Measurements from ENCODE around the gene PLXNA4.

Gene PLXNA4

GRCh38 chr7:132545756-132546155, 30.5 kb downstream of the PLXNA4 start:
- no peak overlapping the region for H3K27ac Mint-ChIP-seq
- H3K27me3 Mint-ChIP-seq, result peaks cover 19% of the 10 kb centered on the region
- no peak overlapping the region for H3K4me3 Mint-ChIP-seq
- H3K9me3 Mint-ChIP-seq, result peaks cover 9% of the 10 kb centered on the region
- intact Hi-C loops (cut with micrococcal nuclease), result no loop called here
- no peaks in the 10 kb centered on the region for H3K36me3 Mint-ChIP-seq (ENCODE audit: low read depth)
- no peaks in the 10 kb centered on the region for H3K4me1 Mint-ChIP-seq (ENCODE audit: low read depth)

- intact Hi-C loops (cut with micrococcal nuclease), result no loop called here
- H3K36me3 Mint-ChIP-seq (ENCODE audit: low read depth), result no peaks in the 10 kb centered on the region
Observed at GRCh38 chr7:132544999-132545398, 31.3 kb downstream of the PLXNA4 start.

GRCh38 chr7:132544025-132544424, 32.2 kb downstream of the PLXNA4 start:
- Mint-ChIP-seq H3K9me3 (no peaks in the 10 kb centered on the region), H3K27me3 (peaks cover 16% of the 10 kb centered on the region), H3K27ac (no peak overlapping the region), H3K4me3 (no peak overlapping the region), H3K36me3 (ENCODE audit: low read depth) (no peaks in the 10 kb centered on the region), H3K4me1 (ENCODE audit: low read depth) (no peaks in the 10 kb centered on the region)
- intact Hi-C loops (cut with micrococcal nuclease), result no loop called here

More at GRCh38 chr7:132544999-132545398, 31.3 kb downstream of the PLXNA4 start:
- Mint-ChIP-seq H3K9me3 (peaks cover 2% of the 10 kb centered on the region), H3K4me3 (no peak overlapping the region), H3K27ac (no peak overlapping the region), H3K4me1 (ENCODE audit: low read depth) (no peaks in the 10 kb centered on the region), H3K27me3 (peaks cover 18% of the 10 kb centered on the region)

- H3K4me1 Mint-ChIP-seq (ENCODE audit: low read depth), result peaks cover 3% of the 10 kb centered on the region
- no peaks in the 10 kb centered on the region for H3K9me3 Mint-ChIP-seq
- H3K36me3 Mint-ChIP-seq (ENCODE audit: low read depth), result no peaks in the 10 kb centered on the region
- no peak overlapping the region for H3K4me3 Mint-ChIP-seq
- peaks cover 16% of the 10 kb centered on the region for H3K27me3 Mint-ChIP-seq
- intact Hi-C loops (cut with micrococcal nuclease), result no loop called here
- no peak overlapping the region for H3K27ac Mint-ChIP-seq
Observed at GRCh38 chr7:132542895-132543294, 33.4 kb downstream of the PLXNA4 start.

- Mint-ChIP-seq H3K36me3 (ENCODE audit: low read depth) (no peaks in the 10 kb centered on the region), H3K9me3 (no peaks in the 10 kb centered on the region), H3K4me1 (ENCODE audit: low read depth) (peaks cover 15% of the 10 kb centered on the region), H3K27ac (no peak overlapping the region), H3K27me3 (peaks cover 14% of the 10 kb centered on the region), H3K4me3 (no peak overlapping the region)
- intact Hi-C loops (cut with micrococcal nuclease), result no loop called here
Observed at GRCh38 chr7:132541656-132542055, 34.6 kb downstream of the PLXNA4 start.

- intact Hi-C loops (cut with micrococcal nuclease), result no loop called here
- Mint-ChIP-seq H3K9me3 (no peaks in the 10 kb centered on the region), H3K4me1 (ENCODE audit: low read depth) (peaks cover 32% of the 10 kb centered on the region), H3K27me3 (peaks cover 4% of the 10 kb centered on the region), H3K36me3 (ENCODE audit: low read depth) (no peaks in the 10 kb centered on the region), H3K4me3 (no peak overlapping the region), H3K27ac (no peak overlapping the region)
Observed at GRCh38 chr7:132537456-132538145, 38.7 kb downstream of the PLXNA4 start.

- no peak overlapping the region for H3K27ac Mint-ChIP-seq
- no peaks in the 10 kb centered on the region for H3K36me3 Mint-ChIP-seq (ENCODE audit: low read depth)
- intact Hi-C loops (cut with micrococcal nuclease), result no loop called here
- peaks cover 3% of the 10 kb centered on the region for H3K27me3 Mint-ChIP-seq
- no peak overlapping the region for H3K4me3 Mint-ChIP-seq
- no peaks in the 10 kb centered on the region for H3K9me3 Mint-ChIP-seq
- peaks cover 40% of the 10 kb centered on the region for H3K4me1 Mint-ChIP-seq (ENCODE audit: low read depth)
Observed at GRCh38 chr7:132536654-132537395, 39.4 kb downstream of the PLXNA4 start.

GRCh38 chr7:132533916-132534315, 42.4 kb downstream of the PLXNA4 start:
- Mint-ChIP-seq H3K27me3 (no peaks in the 10 kb centered on the region), H3K27ac (peak overlapping the region; percentile 15), H3K4me3 (no peak overlapping the region), H3K36me3 (ENCODE audit: low read depth) (no peaks in the 10 kb centered on the region), H3K4me1 (ENCODE audit: low read depth) (peaks cover 51% of the 10 kb centered on the region), H3K9me3 (no peaks in the 10 kb centered on the region)
- intact Hi-C loops (cut with micrococcal nuclease), result no loop called here

GRCh38 chr7:132532281-132532680, 44.0 kb downstream of the PLXNA4 start:
- peaks cover 42% of the 10 kb centered on the region for H3K4me1 Mint-ChIP-seq (ENCODE audit: low read depth)
- intact Hi-C loops (cut with micrococcal nuclease), result no loop called here
- no peaks in the 10 kb centered on the region for H3K36me3 Mint-ChIP-seq (ENCODE audit: low read depth)
- H3K27me3 Mint-ChIP-seq, result peaks cover 4% of the 10 kb centered on the region
- no peaks in the 10 kb centered on the region for H3K9me3 Mint-ChIP-seq
- H3K4me3 Mint-ChIP-seq, result no peak overlapping the region
- no peak overlapping the region for H3K27ac Mint-ChIP-seq

- no peak overlapping the region for H3K27ac Mint-ChIP-seq
- peaks cover 36% of the 10 kb centered on the region for H3K4me1 Mint-ChIP-seq (ENCODE audit: low read depth)
- peaks cover 5% of the 10 kb centered on the region for H3K27me3 Mint-ChIP-seq
- no peak overlapping the region for H3K4me3 Mint-ChIP-seq
- no peaks in the 10 kb centered on the region for H3K9me3 Mint-ChIP-seq
- no peaks in the 10 kb centered on the region for H3K36me3 Mint-ChIP-seq (ENCODE audit: low read depth)
- intact Hi-C loops (cut with micrococcal nuclease), result no loop called here
Observed at GRCh38 chr7:132531562-132531961, 44.7 kb downstream of the PLXNA4 start.

GRCh38 chr7:132528695-132529094, 47.6 kb downstream of the PLXNA4 start:
- intact Hi-C loops (cut with micrococcal nuclease), result no loop called here
- no peak overlapping the region for H3K27ac Mint-ChIP-seq
- no peaks in the 10 kb centered on the region for H3K36me3 Mint-ChIP-seq (ENCODE audit: low read depth)

GRCh38 chr7:132527467-132528410, 48.5 kb downstream of the PLXNA4 start:
- Mint-ChIP-seq H3K27ac (no peak overlapping the region), H3K4me3 (no peak overlapping the region), H3K36me3 (ENCODE audit: low read depth) (no peaks in the 10 kb centered on the region), H3K4me1 (ENCODE audit: low read depth) (peaks cover 29% of the 10 kb centered on the region), H3K9me3 (no peaks in the 10 kb centered on the region), H3K27me3 (peaks cover 10% of the 10 kb centered on the region)
- intact Hi-C loops (cut with micrococcal nuclease), result no loop called here

More at GRCh38 chr7:132528695-132529094, 47.6 kb downstream of the PLXNA4 start:
- H3K9me3 Mint-ChIP-seq, result no peaks in the 10 kb centered on the region
- no peak overlapping the region for H3K4me3 Mint-ChIP-seq
- H3K4me1 Mint-ChIP-seq (ENCODE audit: low read depth), result peaks cover 35% of the 10 kb centered on the region
- H3K27me3 Mint-ChIP-seq, result peaks cover 6% of the 10 kb centered on the region

- Mint-ChIP-seq H3K4me3 (no peak overlapping the region), H3K36me3 (ENCODE audit: low read depth) (no peaks in the 10 kb centered on the region), H3K27me3 (peaks cover 10% of the 10 kb centered on the region), H3K4me1 (ENCODE audit: low read depth) (peaks cover 15% of the 10 kb centered on the region), H3K27ac (no peak overlapping the region), H3K9me3 (no peaks in the 10 kb centered on the region)
- intact Hi-C loops (cut with micrococcal nuclease), result no loop called here
Observed at GRCh38 chr7:132526111-132526740, 50.0 kb downstream of the PLXNA4 start.
